GM21619 (cell line): ENCODE measurements around the gene DIPK1B.
"Not testable (repeated sequence)": the region's sequence is repeated elsewhere in the genome, so short reads cannot be mapped to it uniquely, and the experiment has no call there.

Experiments
- ATAC-seq: cut with Tn5 transposase; IDR thresholded peaks from one replicate; pipeline ENCODE4 v1.9.1; 2021; ENCODE audit not compliant: unreplicated experiment

DIPK1B gene

GRCh38 chr9:136697821-136698526, 14.4 kb upstream of the DIPK1B start:
- no peak for ATAC-seq

- no peak for ATAC-seq
Observed at GRCh38 chr9:136698635-136699246, 13.6 kb upstream of the DIPK1B start.

DNA sequence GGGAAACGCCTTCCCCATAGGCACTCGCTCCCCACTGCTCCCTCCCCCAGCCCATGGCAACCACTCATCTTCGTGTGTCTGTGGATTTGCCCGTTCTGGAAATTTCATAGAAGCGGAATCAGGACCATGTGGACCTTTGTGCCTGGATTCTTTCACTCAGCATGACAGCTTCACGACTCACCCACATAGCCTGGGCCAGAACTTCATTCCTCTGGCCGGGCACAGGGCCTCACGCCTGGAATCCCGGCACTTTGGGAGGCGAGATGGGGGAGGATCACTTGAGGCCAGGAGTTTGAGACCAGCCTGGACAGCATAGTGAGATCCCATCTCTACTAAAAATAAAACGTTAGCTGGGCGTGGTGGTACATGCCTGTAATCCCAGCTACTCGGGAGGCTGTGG, 12.1 kb upstream of the DIPK1B start:
- ATAC-seq = no peak

DNA sequence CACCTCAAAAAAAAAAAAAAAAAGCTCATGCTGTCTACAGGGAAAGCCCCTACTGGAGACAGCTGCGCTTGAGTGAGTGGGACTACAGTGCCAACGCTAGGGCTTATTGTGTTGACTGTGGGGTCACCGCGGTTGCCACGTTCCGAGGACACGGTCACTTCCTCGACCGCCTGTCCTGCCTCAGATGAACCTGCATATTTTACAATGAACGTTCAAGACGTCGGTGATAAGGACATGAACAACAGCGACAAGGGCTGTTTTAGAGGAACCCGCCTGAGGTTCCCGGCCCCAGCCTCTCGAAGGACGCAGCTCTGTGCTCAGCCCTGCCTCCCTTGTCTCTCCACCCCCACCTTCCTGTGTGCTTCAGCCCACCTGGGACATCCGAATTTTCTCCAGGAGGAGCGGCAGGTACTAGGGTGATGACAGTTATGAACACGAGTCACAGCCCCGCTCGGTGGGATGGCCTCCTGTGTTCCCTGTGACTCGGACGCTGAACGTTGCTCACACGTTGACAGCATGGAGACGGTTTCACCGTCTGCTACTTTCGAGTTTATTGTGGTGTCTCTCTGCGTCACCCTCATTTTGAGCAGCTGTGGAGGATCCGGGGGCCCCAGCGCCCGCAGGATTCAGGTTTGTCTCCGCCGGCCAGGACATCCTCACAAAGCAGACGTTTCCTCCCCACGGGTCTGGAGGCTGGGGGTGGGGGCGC, 11.3 kb upstream of the DIPK1B start:
- peak; percentile 79 for ATAC-seq

DNA sequence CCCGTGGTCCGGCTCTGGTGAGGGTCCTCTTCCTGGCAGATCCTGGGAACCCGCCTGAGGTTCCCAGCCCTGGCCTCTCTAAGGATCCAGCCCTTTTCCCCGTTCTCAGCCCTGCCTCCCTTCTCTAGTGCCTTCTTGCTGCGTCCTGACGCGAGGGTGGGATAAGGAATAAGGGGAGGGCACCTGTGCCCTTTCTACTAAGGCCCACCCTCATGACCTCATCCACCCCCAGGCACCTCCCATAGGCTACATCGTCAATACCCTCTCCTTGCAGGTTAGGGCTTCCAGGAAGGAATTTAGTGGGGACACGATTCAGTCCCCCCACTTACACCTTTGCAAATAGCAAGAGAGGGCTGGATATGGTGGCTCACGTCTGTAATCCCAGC, 10.7 kb upstream of the DIPK1B start:
- peak; percentile 5 for ATAC-seq

GRCh38 chr9:136703276-136703860, 9.0 kb upstream of the DIPK1B start:
- ATAC-seq = no peak

GRCh38 chr9:136704741-136705140, 7.6 kb upstream of the DIPK1B start:
- not testable (repeated sequence) for ATAC-seq

- no peak for ATAC-seq
Observed at GRCh38 chr9:136705564-136705963, 6.8 kb upstream of the DIPK1B start.

DNA sequence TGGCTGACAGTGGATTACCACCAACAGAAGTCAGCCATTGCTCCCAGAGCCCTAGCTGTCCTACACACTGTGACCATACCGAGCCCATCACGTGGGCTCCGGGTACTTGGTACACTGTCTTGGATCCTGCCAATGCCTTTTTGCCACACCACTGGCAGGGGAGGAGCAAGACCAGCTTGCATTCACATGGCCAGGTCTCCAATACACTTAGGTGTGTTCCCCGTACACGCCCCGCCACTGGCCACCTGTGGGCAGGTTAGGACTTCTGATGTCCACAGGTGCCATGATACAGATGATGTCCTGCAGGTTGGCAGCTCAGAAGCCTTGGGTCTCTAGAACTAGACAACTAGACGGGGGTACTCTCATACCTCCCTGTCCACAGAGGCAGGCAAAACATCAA, 5.4 kb upstream of the DIPK1B start:
- ATAC-seq = no peak

DNA sequence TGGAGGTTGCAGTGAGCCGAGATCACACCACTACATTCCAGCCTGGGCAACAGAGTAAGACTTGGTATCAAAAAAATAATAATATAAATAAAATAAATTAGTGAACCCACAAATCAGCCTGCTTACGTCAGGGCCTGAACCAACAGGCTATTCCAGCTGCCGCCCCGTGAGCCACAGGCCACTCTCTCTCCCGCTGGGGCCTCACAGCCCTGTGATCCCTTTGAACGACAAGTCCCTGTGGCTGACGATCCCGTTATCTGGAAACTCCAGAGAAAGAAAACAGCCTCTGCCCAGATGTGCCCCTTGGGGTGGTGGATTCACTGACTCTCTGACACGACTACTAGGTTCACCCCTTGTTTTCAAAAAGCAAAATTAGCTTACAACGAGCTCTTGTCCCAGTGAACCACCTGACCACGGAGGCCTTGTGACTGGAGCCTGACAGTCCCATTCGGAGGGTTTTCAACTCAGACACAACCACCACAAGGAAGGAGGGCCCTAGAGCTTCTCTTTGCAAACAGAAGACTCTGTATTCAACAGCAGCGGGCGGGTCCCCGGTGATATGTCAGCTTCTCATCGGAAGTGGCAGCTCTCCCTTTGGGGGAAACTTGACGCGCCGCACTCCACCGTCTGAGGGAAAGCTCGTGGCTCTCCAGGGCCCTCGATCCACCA, 4.4 kb upstream of the DIPK1B start:
- ATAC-seq = no peak

GRCh38 chr9:136709454-136710109, 2.8 kb upstream of the DIPK1B start:
- ATAC-seq = no peak

- ATAC-seq = no peak
Observed at GRCh38 chr9:136710543-136710942, 1.8 kb upstream of the DIPK1B start.

DNA sequence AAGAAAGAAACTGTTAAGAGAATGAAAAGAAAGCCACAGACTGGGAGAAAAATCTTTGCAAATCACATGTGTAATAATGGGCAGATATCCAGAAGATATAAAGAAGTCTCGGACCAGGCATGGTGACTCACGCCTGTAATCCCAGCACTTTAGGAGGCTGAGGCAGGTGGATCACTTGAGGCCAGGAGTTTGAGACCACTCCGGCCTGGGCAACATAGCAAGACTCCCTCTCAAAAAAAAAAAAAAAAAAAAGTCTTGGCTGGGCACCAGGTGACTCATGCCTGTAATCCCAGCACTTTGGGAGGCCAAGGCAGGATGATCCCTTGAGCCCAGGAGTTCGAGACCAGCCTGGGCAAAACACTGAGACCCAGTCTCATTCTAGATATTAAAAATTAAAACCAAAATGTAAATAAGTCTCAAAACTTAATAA, 1.1 kb upstream of the DIPK1B start:
- ATAC-seq = not testable (repeated sequence)

DNA sequence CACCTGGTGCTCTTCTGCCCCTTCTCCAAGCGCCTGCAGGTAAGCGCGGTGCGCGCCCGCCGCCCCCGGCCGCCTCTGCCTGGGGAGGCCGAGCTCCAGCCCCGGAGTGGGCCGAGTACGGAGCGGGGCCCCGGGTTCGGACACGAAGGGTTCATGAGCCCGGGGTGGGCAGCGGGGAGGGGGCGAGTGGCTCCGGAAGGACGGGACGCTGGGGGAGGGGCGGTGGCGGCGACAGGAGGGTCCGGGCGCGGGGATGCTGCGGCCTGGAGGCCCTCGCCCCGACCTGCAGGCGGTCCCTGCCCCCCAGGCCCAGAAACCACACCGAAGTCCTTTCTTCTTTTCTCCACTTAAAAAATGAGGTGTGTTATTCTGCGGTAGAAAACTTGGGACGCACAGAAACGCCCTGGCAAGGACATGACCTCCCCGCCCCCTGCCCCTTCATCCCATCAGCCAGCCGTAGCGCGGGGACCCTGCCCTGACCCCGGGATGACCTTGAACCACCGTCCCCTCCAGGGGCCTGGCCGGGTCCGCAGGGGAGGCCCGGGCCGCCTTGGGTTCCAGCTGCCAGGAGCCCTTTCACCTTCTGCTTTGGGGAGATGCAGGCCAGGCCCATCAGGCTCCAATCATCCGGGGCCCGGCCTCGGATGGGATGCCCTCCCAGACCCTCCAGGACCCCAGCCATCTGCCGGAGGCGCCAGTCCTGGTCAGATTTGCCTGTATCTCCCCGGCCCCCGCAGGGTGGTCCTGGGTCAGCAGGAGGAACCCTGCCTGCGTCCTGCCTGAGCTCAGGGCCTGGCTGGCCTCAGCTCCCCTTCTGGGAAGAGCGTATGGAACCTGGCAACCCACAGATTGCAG, 545 bp downstream of the DIPK1B start:
- ATAC-seq = no peak

- ATAC-seq = no peak
Observed at GRCh38 chr9:136713550-136713949, 1.2 kb downstream of the DIPK1B start.

DNA sequence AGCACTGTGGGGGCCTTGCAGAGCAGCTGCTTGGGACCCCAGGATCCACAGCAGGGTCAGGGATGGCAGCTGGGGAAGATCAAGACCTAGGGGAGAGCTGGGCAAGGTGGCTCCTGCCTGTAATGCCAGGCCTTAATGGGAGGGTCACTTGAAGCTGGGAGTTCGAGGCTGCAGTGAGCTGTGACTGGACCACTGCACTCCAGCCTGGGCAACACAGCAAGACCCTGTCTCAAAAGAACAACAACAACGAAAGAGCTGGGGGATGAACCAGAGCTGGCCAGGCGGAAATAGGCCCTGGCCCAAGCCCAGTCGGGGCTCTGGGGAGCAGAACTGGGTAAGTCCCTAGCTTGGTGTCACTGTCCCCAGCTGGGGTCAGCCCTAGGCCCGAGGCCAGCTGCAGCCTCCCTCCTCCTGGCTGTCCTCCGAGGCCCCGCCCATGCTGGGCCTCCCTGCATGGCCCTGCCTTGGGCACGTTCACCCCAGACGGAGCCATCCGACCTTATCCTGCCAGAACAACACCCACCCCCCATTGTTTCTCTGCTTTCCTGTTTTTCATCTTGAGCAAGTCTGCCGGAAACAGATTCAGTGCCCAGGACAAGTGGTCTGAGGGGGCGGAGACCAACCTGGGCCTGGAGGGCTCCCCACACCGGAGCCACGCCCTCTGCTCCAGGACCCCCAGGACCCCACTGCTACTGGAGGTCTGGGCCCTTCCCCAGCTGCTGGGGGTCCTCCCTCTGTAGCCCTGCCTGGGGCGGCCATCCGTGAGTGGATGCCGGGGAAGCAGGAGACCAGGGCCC, 1.9 kb downstream of the DIPK1B start:
- ATAC-seq = no peak

DNA sequence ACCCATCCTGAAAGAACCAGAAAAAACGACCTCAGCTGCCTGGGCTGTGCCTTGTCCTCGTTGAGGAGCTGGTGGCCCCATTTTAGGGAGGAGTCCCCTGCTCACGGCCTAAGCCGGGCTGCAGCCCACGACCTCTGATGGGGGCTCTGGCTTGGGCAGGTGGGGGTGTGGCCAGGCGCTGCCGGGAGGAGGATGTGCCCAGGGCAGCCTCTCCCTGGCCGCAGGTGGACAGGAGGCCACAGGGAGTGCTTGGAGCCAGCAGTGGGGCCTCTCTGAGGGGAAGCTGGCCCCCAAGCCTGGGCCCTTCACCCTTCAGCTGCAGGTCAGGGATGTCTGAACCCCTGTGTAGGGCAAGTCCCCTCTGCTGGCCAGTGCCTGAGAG, 2.5 kb downstream of the DIPK1B start:
- ATAC-seq = no peak

DNA sequence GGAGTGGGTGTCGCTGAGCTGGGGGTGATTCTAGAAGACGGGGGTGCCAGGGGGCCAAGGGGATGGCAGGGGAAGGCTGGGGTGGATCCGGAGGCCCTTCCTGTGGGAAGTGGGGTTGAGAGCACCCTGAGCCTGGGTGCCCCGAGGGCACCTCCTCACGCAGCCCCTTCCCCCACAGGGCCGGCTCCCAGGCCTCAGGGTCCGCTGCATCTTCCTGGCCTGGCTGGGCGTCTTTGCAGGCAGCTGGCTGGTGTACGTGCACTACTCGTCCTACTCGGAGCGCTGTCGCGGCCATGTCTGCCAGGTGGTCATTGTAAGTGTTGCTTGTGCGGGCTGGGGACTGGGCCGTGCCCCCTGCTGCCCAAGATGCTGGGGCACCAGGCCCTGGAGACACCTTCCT, 5.0 kb downstream of the DIPK1B start:
- ATAC-seq = no peak
